Measurements from ENCODE around the gene TMBIM6. TPM values are rescaled to one million over a fixed set of nuclear protein-coding genes. Genes with fewer than 3 reads are reported as not detected.
"Not testable (repeated sequence)": the region's sequence is repeated elsewhere in the genome, so short reads cannot be mapped to it uniquely, and the experiment has no call there.

TMBIM6 gene
- total RNA-seq, 2 donors from 2014 or later, result 196 to 248 TPM

DNA sequence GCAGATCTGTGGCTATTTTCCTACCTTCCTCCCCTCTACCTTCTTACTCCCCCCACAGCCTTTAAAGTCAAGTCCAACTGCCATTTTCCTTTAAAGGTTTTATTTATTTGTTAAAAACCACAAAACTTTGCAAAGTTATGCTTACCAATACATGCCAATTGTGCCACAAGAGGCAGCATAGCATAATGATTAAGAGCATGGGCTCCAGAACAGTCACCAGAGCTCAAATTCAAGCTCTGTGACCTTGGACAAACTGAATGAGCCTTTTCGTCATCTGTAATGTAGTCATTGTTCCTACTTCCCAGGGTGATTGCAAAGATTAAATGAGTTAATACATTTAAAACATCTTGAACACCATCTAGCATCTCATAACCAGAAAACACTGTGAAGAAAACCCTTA is 21.1 kb upstream of the TMBIM6 start:
- Histone ChIP-seq H3K27me3 (no peaks in the 10 kb centered on the region), H3K27ac (no peak overlapping the region), H3K4me3 (no peak overlapping the region), H3K36me3 (no peaks in the 10 kb centered on the region), H3K4me1 (no peaks in the 10 kb centered on the region), H3K9me3 (no peaks in the 10 kb centered on the region)
- TF ChIP-seq CTCF (IDR thresholded peaks at IDR 0.05), result peak in 1 of 2 donors; percentile 18
- no peak for DNase-seq (ENCODE audit: low spot score)

GRCh38 chr12:49721355-49721754 is 20.0 kb upstream of the TMBIM6 start:
- DNase-seq (ENCODE audit: low spot score); H3K36me3 ChIP-seq; H3K4me3 ChIP-seq; H3K27me3 ChIP-seq; H3K27ac ChIP-seq; H3K4me1 ChIP-seq; H3K9me3 ChIP-seq: not testable (repeated sequence)

DNA sequence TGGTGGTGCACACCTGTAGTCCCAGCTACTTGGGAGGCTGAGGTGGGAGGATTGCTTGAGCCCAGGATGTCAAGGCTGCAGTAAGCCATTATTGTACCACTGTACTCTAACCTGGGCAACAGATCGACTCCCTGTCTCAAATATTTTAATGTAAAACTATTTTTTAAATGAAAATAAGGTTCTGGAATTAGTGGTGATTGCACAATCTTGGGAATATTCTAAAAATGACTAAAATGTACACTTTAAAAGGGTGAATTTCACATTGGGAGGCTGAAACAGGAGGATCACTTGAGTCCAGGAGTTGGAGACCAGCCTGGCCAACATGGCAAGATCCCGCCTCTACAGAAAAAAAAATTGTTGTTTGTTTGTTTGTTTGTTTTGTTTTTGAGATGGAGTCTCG is 12.9 kb upstream of the TMBIM6 start:
- no peak overlapping the region for H3K27ac ChIP-seq
- no peaks in the 10 kb centered on the region for H3K36me3 ChIP-seq
- DNase-seq (ENCODE audit: low spot score), result no peak
- no peak for TF ChIP-seq CTCF (IDR thresholded peaks at IDR 0.05)
- H3K4me3 ChIP-seq, result no peak overlapping the region
- H3K9me3 ChIP-seq, result no peaks in the 10 kb centered on the region
- H3K4me1 ChIP-seq, result no peaks in the 10 kb centered on the region
- H3K27me3 ChIP-seq, result no peaks in the 10 kb centered on the region

DNA sequence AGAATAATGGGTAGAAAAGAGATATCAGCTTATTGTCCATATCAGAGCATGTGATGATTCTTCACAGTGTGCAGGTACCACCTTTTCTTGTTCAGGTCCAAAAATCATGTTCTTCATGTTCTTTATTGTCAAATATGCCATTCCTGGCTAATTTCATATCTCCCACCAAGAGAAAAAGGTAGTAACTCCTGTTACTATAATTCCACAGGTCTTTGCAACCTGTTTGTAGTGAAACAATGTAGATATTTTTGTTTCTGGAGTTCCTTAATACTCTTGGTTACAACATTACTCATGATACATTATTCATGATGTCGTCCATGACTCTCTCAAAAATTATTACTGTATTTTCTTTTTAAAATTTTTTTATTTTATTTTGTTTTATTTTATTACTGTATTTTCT is 11.3 kb upstream of the TMBIM6 start:
- Histone ChIP-seq H3K36me3 (no peaks in the 10 kb centered on the region), H3K4me3 (no peak overlapping the region), H3K4me1 (no peaks in the 10 kb centered on the region), H3K27me3 (no peaks in the 10 kb centered on the region), H3K9me3 (no peaks in the 10 kb centered on the region), H3K27ac (no peak overlapping the region)
- no peak for TF ChIP-seq CTCF (IDR thresholded peaks at IDR 0.05)
- DNase-seq (ENCODE audit: low spot score), result no peak

DNA sequence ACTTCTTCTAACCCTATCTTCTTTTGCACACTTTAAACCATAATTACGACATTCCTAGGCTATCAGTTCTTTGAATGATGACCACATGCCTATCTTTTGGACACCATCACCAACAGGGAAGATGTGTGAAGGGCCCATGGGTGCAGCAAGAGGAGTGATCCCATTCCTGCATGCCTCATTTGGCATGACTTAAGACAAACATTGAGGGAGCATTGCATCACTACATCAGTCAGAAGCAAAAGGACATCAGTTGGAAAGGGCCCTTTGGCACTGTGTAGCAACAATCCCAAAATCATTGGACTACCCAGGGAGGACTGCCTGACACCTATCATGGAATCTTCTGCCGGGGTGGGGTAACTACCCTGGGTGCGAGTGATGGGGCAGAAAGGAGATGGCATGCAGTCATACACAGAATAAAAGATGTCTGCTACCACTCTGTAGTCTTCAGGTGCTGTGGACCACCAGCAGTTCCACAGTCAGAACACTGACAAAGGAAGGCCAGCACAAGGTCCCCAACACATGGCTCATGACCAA is 10.7 kb upstream of the TMBIM6 start:
- H3K27ac ChIP-seq, result no peak overlapping the region
- no peaks in the 10 kb centered on the region for H3K4me1 ChIP-seq
- TF ChIP-seq CTCF (IDR thresholded peaks at IDR 0.05), result no peak
- no peak for DNase-seq (ENCODE audit: low spot score)
- no peaks in the 10 kb centered on the region for H3K9me3 ChIP-seq
- no peak overlapping the region for H3K4me3 ChIP-seq
- H3K27me3 ChIP-seq, result no peaks in the 10 kb centered on the region
- no peaks in the 10 kb centered on the region for H3K36me3 ChIP-seq

DNA sequence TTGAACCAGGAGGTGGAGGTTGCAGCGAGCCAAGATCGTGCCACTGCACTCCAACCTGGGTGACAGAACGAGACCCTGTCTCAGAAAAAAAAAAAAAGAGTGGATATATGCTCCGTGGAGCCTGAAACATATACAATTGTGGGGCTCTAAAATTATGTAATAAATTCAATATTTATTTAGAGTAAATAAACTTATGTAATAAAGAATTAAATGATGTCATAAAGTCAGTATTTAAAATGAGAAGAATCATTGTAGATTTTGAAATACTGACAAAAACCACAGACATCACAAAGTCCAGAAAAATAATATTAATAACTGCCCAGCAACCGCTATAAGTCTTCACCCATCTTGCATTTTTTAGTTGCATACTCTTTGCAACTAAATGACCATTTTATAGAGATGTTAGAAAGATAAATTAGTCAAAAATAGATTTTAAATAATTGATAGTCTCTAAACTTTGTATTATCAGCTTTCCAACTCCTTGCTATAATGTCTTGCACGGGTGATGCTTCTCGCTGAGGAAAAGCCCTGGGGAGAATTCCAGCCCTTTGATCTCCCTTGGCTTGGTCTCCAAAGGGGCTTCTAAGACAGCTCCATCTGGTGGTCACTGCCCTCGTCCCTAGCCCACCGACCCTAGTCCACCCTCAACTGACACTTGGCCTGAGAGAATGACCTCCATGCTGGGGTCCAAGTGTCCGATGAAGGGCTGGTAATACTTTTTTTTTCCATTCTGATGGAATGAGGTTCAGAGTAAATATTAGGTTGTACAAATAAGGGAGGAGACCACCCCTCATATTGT is 7.9 kb upstream of the TMBIM6 start:
- Histone ChIP-seq H3K4me3 (no peak overlapping the region), H3K27me3 (no peaks in the 10 kb centered on the region), H3K27ac (no peak overlapping the region), H3K4me1 (no peaks in the 10 kb centered on the region), H3K9me3 (no peaks in the 10 kb centered on the region), H3K36me3 (no peaks in the 10 kb centered on the region)
- no peak for TF ChIP-seq CTCF (IDR thresholded peaks at IDR 0.05)
- no peak for DNase-seq (ENCODE audit: low spot score)

- H3K4me1 ChIP-seq; DNase-seq (ENCODE audit: low spot score); H3K4me3 ChIP-seq; H3K9me3 ChIP-seq; H3K27ac ChIP-seq; H3K36me3 ChIP-seq; H3K27me3 ChIP-seq: not testable (repeated sequence)
These were observed 6.5 kb upstream of the TMBIM6 start for GRCh38 chr12:49734900-49735299.

GRCh38 chr12:49738721-49739120 is 2.6 kb upstream of the TMBIM6 start:
- H3K4me1 ChIP-seq, result peaks cover 0 to 20% of the 10 kb centered on the region in 2 donors
- not testable (repeated sequence) for H3K27ac ChIP-seq; H3K27me3 ChIP-seq; H3K36me3 ChIP-seq; H3K9me3 ChIP-seq; DNase-seq (ENCODE audit: low spot score); H3K4me3 ChIP-seq

- DNase-seq (ENCODE audit: low spot score); H3K4me3 ChIP-seq; H3K9me3 ChIP-seq; H3K27ac ChIP-seq; H3K27me3 ChIP-seq; H3K36me3 ChIP-seq: not testable (repeated sequence)
- peaks cover 0 to 36% of the 10 kb centered on the region in 2 donors for H3K4me1 ChIP-seq
These were observed 1.1 kb upstream of the TMBIM6 start for GRCh38 chr12:49740277-49740676.
